BJ (cell line): Measurements from ENCODE around the gene ZNF787. TPM values are rescaled to one million over a fixed set of nuclear protein-coding genes. Genes with fewer than 3 reads are reported as not detected.

Source experiments
- CTCF ChIA-PET: fragments of 350-600 bp; formaldehyde crosslinking; extraction: SDS; loops from one replicate; lab custom pipeline; 2021; ENCODE audit warnings: antibody characterized with exemption, inconsistent platforms; lab: Yijun Ruan, JAX
- POLR2A ChIA-PET: fragments of 300-600 bp; sonication (Branson Sonifier 250); formaldehyde crosslinking; extraction: SDS; loops from one replicate; lab custom pipeline; 2021; ENCODE audit warnings: antibody characterized with exemption; lab: Charles Lee
- DNase-seq: peaks from one replicate; pipeline ENCODE4 v3.0.0-alpha.2; 2011; ENCODE audit warnings: low read depth
- H3K27me3 ChIP-seq: 2 replicates; pipeline ENCODE4 v1.6.0; 2011; ENCODE audit warnings: low read length; ENCODE audit not compliant: control insufficient read depth, insufficient read depth
- H3K36me3 ChIP-seq: 2 replicates; pipeline ENCODE4 v1.5.1; 2011; ENCODE audit warnings: low read length; ENCODE audit not compliant: control insufficient read depth, insufficient read depth
- H3K4me3 ChIP-seq: 2 replicates; pipeline ENCODE4 v1.5.1; 2011; ENCODE audit warnings: low read depth, mild to moderate bottlenecking, control low read depth, low read length
- CTCF ChIP-seq: IDR thresholded peaks from 2 replicates; pipeline ENCODE4 v1.5.1; 2011; ENCODE audit warnings: low read depth, mild to moderate bottlenecking, control low read depth, inconsistent platforms, low read length, moderate library complexity; ENCODE audit not compliant: insufficient read depth
- polyA plus RNA-seq: library from polyadenylated mRNA; depleted of rRNA; stranded (reverse); fragments of >200 nt; gene quantifications from 2 replicates; pipeline ENCODE4 v1.2.3, GENCODE V29; 2011

ZNF787 gene
- polyA plus RNA-seq, 1 experiment, result 9.8 TPM

GRCh38 chr19:56144831-56145230 is 23.7 kb upstream of the ZNF787 start:
- no peak for TF ChIP-seq CTCF
- Histone ChIP-seq H3K4me3 (no peak overlapping the region), H3K36me3 (peaks cover 9% of the 10 kb centered on the region), H3K27me3 (no peaks in the 10 kb centered on the region)
- ChIA-PET CTCF (no interaction called here), POLR2A (no interaction called here)
- no peak for DNase-seq

GRCh38 chr19:56144376-56144775 is 23.3 kb upstream of the ZNF787 start:
- no peak for DNase-seq
- CTCF ChIA-PET, result interaction anchor here (1.5 kb wide), 1 partner anchor 68 kb away, joined by 4 read pairs; no protein-coding TSS in a partner anchor
- no peak for TF ChIP-seq CTCF
- H3K27me3 ChIP-seq, result no peaks in the 10 kb centered on the region
- peaks cover 9% of the 10 kb centered on the region for H3K36me3 ChIP-seq
- POLR2A ChIA-PET, result no interaction called here
- no peak overlapping the region for H3K4me3 ChIP-seq

DNA sequence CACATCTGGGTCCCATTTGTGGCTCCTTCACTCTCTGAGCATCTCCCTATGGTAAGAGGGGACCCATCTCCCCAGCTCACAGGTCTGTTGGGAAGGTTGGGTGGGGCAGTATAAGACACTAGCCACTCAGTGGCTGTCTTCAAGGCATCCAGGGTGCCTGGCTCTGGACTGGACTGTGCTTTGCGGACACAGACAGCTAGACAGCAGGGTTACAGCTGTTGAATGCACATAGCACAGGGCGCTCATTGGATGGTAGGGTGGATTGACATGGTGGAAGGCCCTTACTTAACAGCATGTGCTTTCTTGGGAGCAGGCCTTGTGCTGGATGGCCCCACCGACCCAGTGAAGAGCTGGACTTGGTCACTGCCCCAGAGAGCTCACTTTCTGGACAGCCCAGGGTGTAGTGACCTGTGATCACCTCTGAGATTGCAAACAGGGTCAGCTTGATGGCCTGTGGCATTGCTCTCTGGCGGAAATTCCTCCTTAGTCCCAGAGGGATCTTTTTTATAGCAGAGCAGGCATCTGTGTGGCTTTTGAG is 21.9 kb upstream of the ZNF787 start:
- H3K27me3 ChIP-seq, result no peaks in the 10 kb centered on the region
- no peak for DNase-seq
- ChIA-PET CTCF (interaction anchor here (1.3 to 2.4 kb wide), 3 partner anchors 12 to 66 kb away, joined by 4 to 8 read pairs (median 7); no protein-coding TSS in a partner anchor), POLR2A (no interaction called here)
- H3K4me3 ChIP-seq, result no peak overlapping the region
- peaks cover 6% of the 10 kb centered on the region for H3K36me3 ChIP-seq
- no peak for TF ChIP-seq CTCF

DNA sequence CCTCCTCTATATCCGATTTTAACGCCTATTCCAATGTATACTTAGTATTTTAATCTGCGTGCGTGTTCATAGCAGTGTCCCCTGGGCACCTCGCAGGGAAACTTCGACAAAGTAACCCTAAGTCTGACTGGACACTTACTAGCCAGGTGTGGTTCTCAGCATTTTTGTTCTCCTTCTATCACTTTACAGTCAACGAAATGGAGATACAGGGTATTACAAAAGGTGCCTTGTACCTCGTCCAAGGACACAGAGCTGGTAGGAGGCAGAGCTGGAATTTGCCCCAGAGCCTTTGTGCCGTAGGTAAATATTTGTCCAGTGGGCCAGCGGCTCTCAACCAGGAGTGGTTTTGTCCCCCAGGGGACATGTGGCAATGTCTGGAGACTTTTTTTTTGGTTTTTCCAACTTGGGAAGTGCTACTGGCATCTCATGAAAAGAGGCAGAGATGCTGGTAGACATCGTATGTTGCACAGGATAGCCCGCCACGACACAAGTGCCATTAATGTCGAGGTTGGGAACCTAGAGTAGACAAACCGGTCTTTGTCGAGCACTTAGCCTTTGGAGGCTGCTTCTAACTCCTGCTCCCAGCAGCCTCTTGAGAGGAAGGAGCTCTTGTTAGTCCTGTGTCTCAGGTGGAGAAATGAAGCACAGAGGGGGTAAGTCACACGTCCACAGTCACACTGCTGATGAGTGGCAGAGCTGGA is 21.1 kb upstream of the ZNF787 start:
- no peak for DNase-seq
- no peak for TF ChIP-seq CTCF
- Histone ChIP-seq H3K27me3 (no peaks in the 10 kb centered on the region), H3K36me3 (peaks cover 3% of the 10 kb centered on the region), H3K4me3 (peak overlapping the region; percentile 83)
- POLR2A ChIA-PET, result no interaction called here
- CTCF ChIA-PET, result interaction anchor here (0.6 to 2.4 kb wide), 3 partner anchors 13 to 509 kb away, joined by 3 to 8 read pairs (median 7); no protein-coding TSS in a partner anchor

DNA sequence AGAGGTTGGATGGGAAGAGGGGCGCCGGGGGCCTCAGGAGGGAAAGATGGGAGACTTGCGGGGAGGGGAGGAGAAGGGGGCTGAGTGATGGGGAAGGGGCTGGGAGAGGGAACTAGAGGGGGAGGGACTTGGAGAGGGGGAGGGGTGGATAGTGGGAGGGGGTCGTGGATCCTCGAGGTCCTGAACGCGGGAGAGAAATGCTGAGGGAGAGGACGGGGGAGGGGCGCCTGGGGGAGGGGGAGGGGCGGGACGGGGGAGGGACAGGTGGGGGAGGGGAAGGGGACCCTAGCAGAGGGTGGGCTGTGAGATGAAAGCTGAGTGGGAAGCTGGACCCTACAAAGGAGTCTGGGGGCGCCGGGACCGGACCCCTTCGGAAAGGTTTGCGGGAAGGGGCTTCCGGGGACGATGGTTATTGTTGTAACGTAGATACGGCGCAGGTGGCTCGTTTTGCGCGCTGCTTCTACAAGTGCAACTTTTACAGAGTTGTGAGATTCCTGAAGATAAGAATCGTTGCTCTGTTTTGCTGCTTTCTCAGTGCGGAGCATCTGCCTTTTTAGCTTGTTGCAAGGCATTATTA is 20.4 kb upstream of the ZNF787 start:
- POLR2A ChIA-PET, result no interaction called here
- peaks cover 3% of the 10 kb centered on the region for H3K36me3 ChIP-seq
- H3K27me3 ChIP-seq, result no peaks in the 10 kb centered on the region
- TF ChIP-seq CTCF, result no peak
- CTCF ChIA-PET, result interaction anchor here (2.0 to 2.4 kb wide), 2 partner anchors 14 to 61 kb away, joined by 8 to 9 read pairs; no protein-coding TSS in a partner anchor
- peak overlapping the region; percentile 83 for H3K4me3 ChIP-seq
- DNase-seq, result no peak
